Fibroblast of lung (primary cell): ENCODE measurements around the gene RPP40.

ENCODE experiments used
- EZH2 ChIP-seq: IDR thresholded peaks from 2 replicates; pipeline ENCODE4 v1.5.1; 2012; ENCODE audit warnings: low read length, control low read depth, mild to moderate bottlenecking; ENCODE audit errors: missing control alignments
- TF ChIP-seq, protein P1 (sequence below), 2 donors: IDR thresholded peaks in 1 of 2; conservative IDR thresholded peaks in 1 of 2; 1 replicate in 1 of 2; 2 replicates in 1 of 2; pipeline ENCODE4 v1.5.1; 2011 to 2012; ENCODE audit warnings: low read length in 2 of 2, control low read depth in 1 of 2, inconsistent platforms in 1 of 2, low read depth in 1 of 2, mild to moderate bottlenecking in 1 of 2

GRCh38 chr6:4986999-4987398 is 16.8 kb downstream of the RPP40 start:
- no peak for TF ChIP-seq EZH2
- TF ChIP-seq, protein P1, sequence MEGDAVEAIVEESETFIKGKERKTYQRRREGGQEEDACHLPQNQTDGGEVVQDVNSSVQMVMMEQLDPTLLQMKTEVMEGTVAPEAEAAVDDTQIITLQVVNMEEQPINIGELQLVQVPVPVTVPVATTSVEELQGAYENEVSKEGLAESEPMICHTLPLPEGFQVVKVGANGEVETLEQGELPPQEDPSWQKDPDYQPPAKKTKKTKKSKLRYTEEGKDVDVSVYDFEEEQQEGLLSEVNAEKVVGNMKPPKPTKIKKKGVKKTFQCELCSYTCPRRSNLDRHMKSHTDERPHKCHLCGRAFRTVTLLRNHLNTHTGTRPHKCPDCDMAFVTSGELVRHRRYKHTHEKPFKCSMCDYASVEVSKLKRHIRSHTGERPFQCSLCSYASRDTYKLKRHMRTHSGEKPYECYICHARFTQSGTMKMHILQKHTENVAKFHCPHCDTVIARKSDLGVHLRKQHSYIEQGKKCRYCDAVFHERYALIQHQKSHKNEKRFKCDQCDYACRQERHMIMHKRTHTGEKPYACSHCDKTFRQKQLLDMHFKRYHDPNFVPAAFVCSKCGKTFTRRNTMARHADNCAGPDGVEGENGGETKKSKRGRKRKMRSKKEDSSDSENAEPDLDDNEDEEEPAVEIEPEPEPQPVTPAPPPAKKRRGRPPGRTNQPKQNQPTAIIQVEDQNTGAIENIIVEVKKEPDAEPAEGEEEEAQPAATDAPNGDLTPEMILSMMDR (conservative IDR thresholded peaks at IDR 0.05 in 1 of 2, IDR thresholded peaks at IDR 0.05 in 1 of 2; ENCODE audit: low read depth in 1 of 2, low read length in 2 of 2): no peak
